K562 (cell line): Measurements from ENCODE around the gene ATRN.

Experiments
- ELF1 ChIP-seq: fragments of 200-800 bp; sonication (Bioruptor generic); IDR thresholded peaks from 2 replicates; pipeline ENCODE4 v1.6.1; 2016; ENCODE audit warnings: missing genetic modification characterization, missing compliant biosample characterization
- EP300 ChIP-seq: IDR thresholded peaks from 2 replicates; pipeline ENCODE4 v1.6.1; 2012; ENCODE audit warnings: low read length, improper control_type of control experiment
- HDAC6 ChIP-seq: IDR thresholded peaks from 2 replicates; pipeline ENCODE4 v1.6.1; 2012; ENCODE audit warnings: low read depth, mild to moderate bottlenecking, control low read depth, inconsistent platforms, low read length, moderate library complexity
- TOE1 ChIP-seq, 2 experiments: fragments of 450-650 bp in 1 of 2; sonication (generic) in 1 of 2; formaldehyde crosslinking in 1 of 2; IDR thresholded peaks; 2 replicates each; pipeline versions ENCODE4 v1.7.1 to v1.8.0; 2016 to 2022; ENCODE audit warnings: borderline replicate concordance in 2 of 2, mild to moderate bottlenecking in 2 of 2, antibody characterized with exemption in 1 of 2, inconsistent platforms in 1 of 2, low read depth in 1 of 2, missing genetic modification reagents in 1 of 2, moderate library complexity in 1 of 2
- ZNF133 ChIP-seq: fragments of 250-450 bp; sonication (Bioruptor Pico); IDR thresholded peaks from 2 replicates; pipeline ENCODE4 v1.4.0; 2020; ENCODE audit warnings: mild to moderate bottlenecking
- ZNF274 ChIP-seq: IDR thresholded peaks from 2 replicates; pipeline ENCODE4 v1.6.1; 2011; ENCODE audit warnings: low read depth, mild to moderate bottlenecking, low read length, moderate library complexity, borderline replicate concordance
- ZNF707 ChIP-seq: fragments of 250-450 bp; sonication (Bioruptor Pico); conservative IDR thresholded peaks from 2 replicates; pipeline ENCODE4 v1.8.0; 2022; ENCODE audit warnings: inconsistent platforms, mild to moderate bottlenecking, moderate library complexity
- TF ChIP-seq, protein P1 (sequence below), 3 experiments: IDR thresholded peaks in 2 of 3; conservative IDR thresholded peaks in 1 of 3; 2 replicates each; pipeline ENCODE4 v1.5.1; 2011 to 2012; ENCODE audit warnings: low read length in 3 of 3, mild to moderate bottlenecking in 3 of 3, control low read depth in 2 of 3, improper control_type of control experiment in 1 of 3, inconsistent platforms in 1 of 3, low read depth in 1 of 3, mixed read lengths in 1 of 3, moderate library complexity in 1 of 3; ENCODE audit not compliant: insufficient read depth in 2 of 3

GRCh38 chr20:3505148-3505547 is 34.3 kb downstream of the ATRN start:
- TF ChIP-seq ELF1 (tag), result no peak
- no peak for TF ChIP-seq ZNF133 (CRISPR knock-in tag)
- TF ChIP-seq, protein P1, sequence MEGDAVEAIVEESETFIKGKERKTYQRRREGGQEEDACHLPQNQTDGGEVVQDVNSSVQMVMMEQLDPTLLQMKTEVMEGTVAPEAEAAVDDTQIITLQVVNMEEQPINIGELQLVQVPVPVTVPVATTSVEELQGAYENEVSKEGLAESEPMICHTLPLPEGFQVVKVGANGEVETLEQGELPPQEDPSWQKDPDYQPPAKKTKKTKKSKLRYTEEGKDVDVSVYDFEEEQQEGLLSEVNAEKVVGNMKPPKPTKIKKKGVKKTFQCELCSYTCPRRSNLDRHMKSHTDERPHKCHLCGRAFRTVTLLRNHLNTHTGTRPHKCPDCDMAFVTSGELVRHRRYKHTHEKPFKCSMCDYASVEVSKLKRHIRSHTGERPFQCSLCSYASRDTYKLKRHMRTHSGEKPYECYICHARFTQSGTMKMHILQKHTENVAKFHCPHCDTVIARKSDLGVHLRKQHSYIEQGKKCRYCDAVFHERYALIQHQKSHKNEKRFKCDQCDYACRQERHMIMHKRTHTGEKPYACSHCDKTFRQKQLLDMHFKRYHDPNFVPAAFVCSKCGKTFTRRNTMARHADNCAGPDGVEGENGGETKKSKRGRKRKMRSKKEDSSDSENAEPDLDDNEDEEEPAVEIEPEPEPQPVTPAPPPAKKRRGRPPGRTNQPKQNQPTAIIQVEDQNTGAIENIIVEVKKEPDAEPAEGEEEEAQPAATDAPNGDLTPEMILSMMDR (IDR thresholded peaks at IDR 0.05 in 2 of 3, conservative IDR thresholded peaks at IDR 0.05 in 1 of 3; ENCODE audit: insufficient read depth in 2 of 3, low read depth in 1 of 3, low read length in 3 of 3), result no peak
- no peak for TF ChIP-seq ZNF707
- TF ChIP-seq EP300, result no peak
- TF ChIP-seq TOE1 (IDR thresholded peaks at IDR 0.05; ENCODE audit: borderline replicate concordance), result no peak
- TF ChIP-seq TOE1 (CRISPR knock-in tag; IDR thresholded peaks at IDR 0.05; ENCODE audit: borderline replicate concordance, low read depth), result no peak
- TF ChIP-seq HDAC6, result no peak
- no peak for TF ChIP-seq ZNF274
